Endothelial cell (in vitro differentiated cells): ENCODE data around the gene SERBP1. TPM values are rescaled to one million over a fixed set of nuclear protein-coding genes. Genes with fewer than 3 reads are reported as not detected.

Experiments used
- DNase-seq: peaks from one replicate; pipeline ENCODE4 v3.0.0; 2021; ENCODE audit warnings: low spot score
- H3K27ac Mint-ChIP-seq: one replicate; pipeline ENCODE4 v1.8.0; 2021; ENCODE audit warnings: mixed read lengths, inconsistent platforms; ENCODE audit not compliant: unreplicated experiment
- H3K27me3 Mint-ChIP-seq: one replicate; pipeline ENCODE4 v1.8.0; 2021; ENCODE audit warnings: mild to moderate bottlenecking, moderate library complexity, mixed read lengths, inconsistent platforms; ENCODE audit not compliant: unreplicated experiment
- H3K36me3 Mint-ChIP-seq: one replicate; pipeline ENCODE4 v1.8.0; 2021; ENCODE audit warnings: mild to moderate bottlenecking, low read depth, mixed read lengths, inconsistent platforms; ENCODE audit not compliant: unreplicated experiment
- H3K4me1 Mint-ChIP-seq: one replicate; pipeline ENCODE4 v1.8.0; 2021; ENCODE audit warnings: mild to moderate bottlenecking, mixed read lengths, inconsistent platforms; ENCODE audit not compliant: unreplicated experiment
- H3K4me3 Mint-ChIP-seq: one replicate; pipeline ENCODE4 v1.8.0; 2021; ENCODE audit warnings: mild to moderate bottlenecking, mixed read lengths, inconsistent platforms; ENCODE audit not compliant: unreplicated experiment
- H3K9me3 Mint-ChIP-seq: one replicate; pipeline ENCODE4 v1.8.0; 2021; ENCODE audit warnings: mixed read lengths, inconsistent platforms; ENCODE audit not compliant: unreplicated experiment
- total RNA-seq: library from RNA; stranded (reverse); fragmentation: NEBNext Ultra II Directional; extraction: Animal tissue kit (Norgen Biotek cat#: 25700); gene quantifications from one replicate; pipeline ENCODE4 v1.2.1, GENCODE V29; 2021; ENCODE audit not compliant: unreplicated experiment
- TF ChIP-seq, protein P1 (sequence below): fragments of 200-600 bp; sonication (generic); IDR thresholded peaks from one replicate; pipeline ENCODE4 v1.5.0; 2021; ENCODE audit warnings: antibody characterized with exemption; ENCODE audit not compliant: unreplicated experiment

Gene SERBP1
- total RNA-seq, 1 donor from 2014 or later: 169 TPM

DNA sequence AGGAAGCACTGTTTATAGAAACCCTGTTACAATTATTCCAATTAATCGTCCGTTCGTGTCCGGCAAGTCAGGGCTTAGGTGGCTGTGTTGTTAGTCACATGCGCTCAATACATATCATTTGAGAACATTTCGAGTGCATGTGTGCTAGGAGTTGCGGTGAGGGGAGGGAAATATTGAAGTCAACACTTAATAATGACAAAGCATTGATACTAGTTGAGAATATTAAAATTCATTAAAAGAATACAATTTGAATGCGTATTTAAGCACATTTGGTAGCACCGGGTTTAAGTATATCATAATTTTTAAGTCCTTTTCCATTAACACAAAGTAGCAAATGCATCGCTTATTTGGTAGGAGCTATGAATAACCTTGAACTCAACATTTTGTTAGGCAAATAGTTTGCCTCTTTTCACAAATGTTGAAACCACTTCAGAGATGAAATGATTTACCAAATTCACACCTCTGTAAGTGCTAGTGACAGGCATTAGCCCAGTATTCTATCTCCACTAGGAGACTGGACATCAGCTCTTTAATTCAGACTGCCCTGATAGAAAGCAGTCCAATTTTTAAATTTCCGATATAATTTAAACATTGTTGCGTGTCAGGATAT lies 1.1 kb upstream of the SERBP1 start:
- H3K36me3 Mint-ChIP-seq: peaks cover 9% of the 10 kb centered on the region
- peaks cover 26% of the 10 kb centered on the region for H3K4me1 Mint-ChIP-seq
- DNase-seq: no peak
- TF ChIP-seq, protein P1, sequence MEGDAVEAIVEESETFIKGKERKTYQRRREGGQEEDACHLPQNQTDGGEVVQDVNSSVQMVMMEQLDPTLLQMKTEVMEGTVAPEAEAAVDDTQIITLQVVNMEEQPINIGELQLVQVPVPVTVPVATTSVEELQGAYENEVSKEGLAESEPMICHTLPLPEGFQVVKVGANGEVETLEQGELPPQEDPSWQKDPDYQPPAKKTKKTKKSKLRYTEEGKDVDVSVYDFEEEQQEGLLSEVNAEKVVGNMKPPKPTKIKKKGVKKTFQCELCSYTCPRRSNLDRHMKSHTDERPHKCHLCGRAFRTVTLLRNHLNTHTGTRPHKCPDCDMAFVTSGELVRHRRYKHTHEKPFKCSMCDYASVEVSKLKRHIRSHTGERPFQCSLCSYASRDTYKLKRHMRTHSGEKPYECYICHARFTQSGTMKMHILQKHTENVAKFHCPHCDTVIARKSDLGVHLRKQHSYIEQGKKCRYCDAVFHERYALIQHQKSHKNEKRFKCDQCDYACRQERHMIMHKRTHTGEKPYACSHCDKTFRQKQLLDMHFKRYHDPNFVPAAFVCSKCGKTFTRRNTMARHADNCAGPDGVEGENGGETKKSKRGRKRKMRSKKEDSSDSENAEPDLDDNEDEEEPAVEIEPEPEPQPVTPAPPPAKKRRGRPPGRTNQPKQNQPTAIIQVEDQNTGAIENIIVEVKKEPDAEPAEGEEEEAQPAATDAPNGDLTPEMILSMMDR: no peak
- no peaks in the 10 kb centered on the region for H3K9me3 Mint-ChIP-seq
- H3K4me3 Mint-ChIP-seq: peak overlapping the region; percentile 95
- H3K27ac Mint-ChIP-seq: peak overlapping the region; percentile 68
- peaks cover 14% of the 10 kb centered on the region for H3K27me3 Mint-ChIP-seq

DNA sequence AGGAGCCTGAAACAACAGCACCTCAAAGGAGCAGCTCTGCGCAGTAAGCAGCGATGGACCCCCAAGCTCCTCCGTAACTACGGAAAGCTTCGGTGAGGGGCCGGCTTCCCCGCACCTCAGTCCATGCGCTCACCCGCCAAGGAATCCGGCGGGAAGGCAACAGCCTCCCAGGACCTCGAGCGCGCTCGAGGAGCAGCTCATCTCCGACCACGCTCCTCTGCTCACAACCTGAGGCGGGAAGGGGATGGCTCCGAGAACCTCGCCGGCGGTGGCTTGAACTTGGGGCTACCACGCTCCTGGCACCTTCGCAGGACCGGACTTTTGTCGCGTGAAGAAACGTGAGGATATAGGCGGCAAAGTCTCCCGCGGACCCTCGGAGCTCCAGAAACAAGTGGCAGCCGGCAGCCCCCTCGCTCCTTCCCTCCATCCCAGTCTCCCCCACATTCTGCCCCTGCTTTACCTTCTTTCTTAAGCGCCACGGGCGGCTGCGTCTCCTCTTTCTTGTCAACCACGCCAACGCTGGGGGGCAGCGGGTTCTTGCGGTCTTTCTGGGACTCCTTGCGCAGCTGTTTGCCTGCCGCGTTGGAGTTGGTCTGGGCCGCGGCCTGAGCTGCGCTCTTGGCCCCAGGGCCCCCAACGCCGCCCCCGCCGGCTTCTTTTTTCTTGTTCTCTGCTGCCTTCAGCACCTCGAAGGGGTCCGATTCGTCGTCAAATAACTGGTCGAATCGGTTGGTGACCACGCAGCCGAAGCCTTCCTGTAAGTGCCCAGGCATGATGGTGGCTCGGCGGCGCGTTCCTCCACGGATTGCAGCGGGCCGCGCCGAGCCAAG lies 459 bp downstream of the SERBP1 start:
- TF ChIP-seq, protein P1: no peak
- Mint-ChIP-seq H3K9me3 (no peaks in the 10 kb centered on the region), H3K4me1 (peaks cover 26% of the 10 kb centered on the region), H3K36me3 (peaks cover 9% of the 10 kb centered on the region), H3K27me3 (peaks cover 14% of the 10 kb centered on the region), H3K4me3 (peak overlapping the region; percentile 95), H3K27ac (peak overlapping the region; percentile 93)
- DNase-seq: peak; percentile 43

DNA sequence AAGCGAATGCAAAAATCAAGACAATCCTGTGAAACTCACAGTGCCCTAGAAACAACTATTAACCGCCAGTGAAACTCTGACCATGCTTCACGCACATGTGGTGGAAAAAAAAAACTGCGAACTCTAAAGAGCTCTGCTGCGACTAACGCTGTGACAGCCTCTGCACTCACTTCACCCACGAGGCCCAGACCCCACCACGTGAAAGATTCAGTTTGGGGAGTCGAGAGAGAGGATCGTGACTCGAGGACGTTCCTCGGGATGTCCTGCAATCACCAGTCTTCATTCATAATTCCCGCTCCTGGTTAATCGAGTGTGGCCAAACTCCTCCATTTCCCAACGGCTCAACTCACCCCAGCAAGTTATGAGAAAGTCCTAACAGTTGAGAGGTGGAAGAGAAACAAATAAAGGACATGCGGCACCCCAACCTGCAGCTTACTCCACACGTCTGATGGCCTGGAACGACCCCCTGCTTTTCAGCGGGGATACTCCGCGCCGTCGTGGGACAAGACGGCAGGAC lies 1.1 kb downstream of the SERBP1 start:
- TF ChIP-seq, protein P1: no peak
- Mint-ChIP-seq H3K36me3 (peaks cover 13% of the 10 kb centered on the region), H3K4me1 (peaks cover 26% of the 10 kb centered on the region), H3K27ac (peak overlapping the region; percentile 83), H3K27me3 (peaks cover 14% of the 10 kb centered on the region), H3K9me3 (no peaks in the 10 kb centered on the region), H3K4me3 (peak overlapping the region; percentile 95)
- DNase-seq: no peak

DNA sequence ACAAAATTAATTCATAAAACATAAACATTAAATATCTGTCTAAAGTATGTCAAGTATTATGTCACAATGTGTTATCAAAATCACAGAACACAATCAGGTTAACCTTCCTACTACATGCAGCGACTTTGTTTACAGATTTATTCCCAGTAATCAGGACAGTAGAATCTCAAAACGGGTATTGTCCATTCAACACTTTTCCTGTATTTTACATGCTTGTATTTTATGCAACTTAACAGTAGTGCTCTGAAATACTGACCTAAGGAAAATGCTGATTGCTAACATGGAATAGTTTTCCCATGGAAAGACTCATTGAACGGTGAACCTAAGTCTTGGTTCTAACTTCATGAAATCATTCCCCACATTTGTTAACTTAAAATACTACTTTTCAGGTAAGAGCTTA lies 2.3 kb downstream of the SERBP1 start:
- H3K4me3 Mint-ChIP-seq: peak overlapping the region; percentile 95
- peaks cover 14% of the 10 kb centered on the region for H3K27me3 Mint-ChIP-seq
- peaks cover 26% of the 10 kb centered on the region for H3K4me1 Mint-ChIP-seq
- no peaks in the 10 kb centered on the region for H3K9me3 Mint-ChIP-seq
- TF ChIP-seq, protein P1: no peak
- no peak overlapping the region for H3K27ac Mint-ChIP-seq
- H3K36me3 Mint-ChIP-seq: peaks cover 15% of the 10 kb centered on the region
- no peak for DNase-seq

DNA sequence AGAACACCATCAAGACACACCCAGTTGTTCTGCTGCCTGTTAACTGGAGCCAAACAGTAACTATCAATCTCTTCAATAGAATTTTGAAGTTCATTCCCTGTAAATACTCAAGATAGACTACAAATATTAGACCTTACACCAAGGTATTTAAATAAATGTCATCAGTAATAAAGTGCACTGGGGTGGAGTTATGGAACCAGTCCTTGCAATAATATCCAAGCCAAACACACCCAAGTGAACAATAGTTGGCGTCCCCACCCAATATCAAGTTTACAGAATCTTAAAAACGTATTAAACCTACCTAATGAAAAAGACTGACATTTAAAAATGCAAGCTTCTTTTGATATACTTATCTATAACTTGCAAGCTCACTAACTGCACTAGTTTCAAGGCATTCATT lies 2.7 kb downstream of the SERBP1 start:
- Mint-ChIP-seq H3K4me1 (peaks cover 26% of the 10 kb centered on the region), H3K27ac (no peak overlapping the region), H3K9me3 (no peaks in the 10 kb centered on the region), H3K4me3 (peak overlapping the region; percentile 95), H3K36me3 (peaks cover 15% of the 10 kb centered on the region), H3K27me3 (peaks cover 14% of the 10 kb centered on the region)
- TF ChIP-seq, protein P1: no peak
- no peak for DNase-seq
